Epithelial cell of proximal tubule (primary cell): ENCODE results near the gene OPA3. TPM values are rescaled to one million over a fixed set of nuclear protein-coding genes. Genes with fewer than 3 reads are reported as not detected.
"Not testable (repeated sequence)": the region's sequence is repeated elsewhere in the genome, so short reads cannot be mapped to it uniquely, and the experiment has no call there.

Experiments used
- DNase-seq: peaks from one replicate; pipeline ENCODE4 v3.0.0-alpha.2; 2011; ENCODE audit warnings: low read depth
- H3K4me3 ChIP-seq: 2 replicates; pipeline ENCODE4 v1.5.1; 2011; ENCODE audit warnings: low read depth, mild to moderate bottlenecking, low read length
- total RNA-seq: library from RNA; depleted of rRNA; stranded (reverse); fragments of >200 nt; gene quantifications from 2 replicates; pipeline ENCODE4 v1.2.3, GENCODE V29; 2015
- TF ChIP-seq, protein P1 (sequence below): conservative IDR thresholded peaks from 2 replicates; pipeline ENCODE4 v1.5.1; 2012; ENCODE audit warnings: low read depth, mild to moderate bottlenecking, low read length

OPA3 gene
- total RNA-seq, 1 donor from 2014 or later: 12.6 TPM

DNA sequence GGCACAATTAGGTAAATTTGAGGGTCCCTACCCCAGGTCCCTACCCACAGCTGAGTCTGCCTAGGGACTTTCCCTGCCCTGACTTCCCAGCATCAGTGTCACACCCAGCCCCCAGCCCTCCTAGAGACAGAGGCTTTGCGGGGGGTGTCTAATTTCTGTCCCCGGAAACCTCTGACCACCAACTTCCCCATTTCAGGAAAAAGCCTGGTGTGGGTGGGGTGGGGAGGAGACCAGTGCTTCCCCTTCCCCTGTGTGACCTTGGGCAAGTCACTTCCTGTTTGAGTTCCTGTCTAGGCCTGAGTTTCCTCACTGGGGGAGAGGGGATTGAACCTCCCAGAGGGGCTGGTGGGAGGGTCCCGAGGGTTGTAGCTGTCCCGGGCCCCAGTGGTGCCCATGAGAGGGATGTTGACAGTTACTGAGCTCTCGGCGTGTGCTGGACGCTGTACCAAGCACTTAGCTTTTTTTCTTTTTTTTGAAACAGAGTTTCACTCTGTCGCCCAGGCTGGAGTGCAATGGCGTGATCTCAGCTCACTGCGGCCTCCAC lies 69.4 kb downstream of the OPA3 start:
- no peak overlapping the region for H3K4me3 ChIP-seq
- TF ChIP-seq, protein P1, sequence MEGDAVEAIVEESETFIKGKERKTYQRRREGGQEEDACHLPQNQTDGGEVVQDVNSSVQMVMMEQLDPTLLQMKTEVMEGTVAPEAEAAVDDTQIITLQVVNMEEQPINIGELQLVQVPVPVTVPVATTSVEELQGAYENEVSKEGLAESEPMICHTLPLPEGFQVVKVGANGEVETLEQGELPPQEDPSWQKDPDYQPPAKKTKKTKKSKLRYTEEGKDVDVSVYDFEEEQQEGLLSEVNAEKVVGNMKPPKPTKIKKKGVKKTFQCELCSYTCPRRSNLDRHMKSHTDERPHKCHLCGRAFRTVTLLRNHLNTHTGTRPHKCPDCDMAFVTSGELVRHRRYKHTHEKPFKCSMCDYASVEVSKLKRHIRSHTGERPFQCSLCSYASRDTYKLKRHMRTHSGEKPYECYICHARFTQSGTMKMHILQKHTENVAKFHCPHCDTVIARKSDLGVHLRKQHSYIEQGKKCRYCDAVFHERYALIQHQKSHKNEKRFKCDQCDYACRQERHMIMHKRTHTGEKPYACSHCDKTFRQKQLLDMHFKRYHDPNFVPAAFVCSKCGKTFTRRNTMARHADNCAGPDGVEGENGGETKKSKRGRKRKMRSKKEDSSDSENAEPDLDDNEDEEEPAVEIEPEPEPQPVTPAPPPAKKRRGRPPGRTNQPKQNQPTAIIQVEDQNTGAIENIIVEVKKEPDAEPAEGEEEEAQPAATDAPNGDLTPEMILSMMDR: no peak
- DNase-seq: no peak

DNA sequence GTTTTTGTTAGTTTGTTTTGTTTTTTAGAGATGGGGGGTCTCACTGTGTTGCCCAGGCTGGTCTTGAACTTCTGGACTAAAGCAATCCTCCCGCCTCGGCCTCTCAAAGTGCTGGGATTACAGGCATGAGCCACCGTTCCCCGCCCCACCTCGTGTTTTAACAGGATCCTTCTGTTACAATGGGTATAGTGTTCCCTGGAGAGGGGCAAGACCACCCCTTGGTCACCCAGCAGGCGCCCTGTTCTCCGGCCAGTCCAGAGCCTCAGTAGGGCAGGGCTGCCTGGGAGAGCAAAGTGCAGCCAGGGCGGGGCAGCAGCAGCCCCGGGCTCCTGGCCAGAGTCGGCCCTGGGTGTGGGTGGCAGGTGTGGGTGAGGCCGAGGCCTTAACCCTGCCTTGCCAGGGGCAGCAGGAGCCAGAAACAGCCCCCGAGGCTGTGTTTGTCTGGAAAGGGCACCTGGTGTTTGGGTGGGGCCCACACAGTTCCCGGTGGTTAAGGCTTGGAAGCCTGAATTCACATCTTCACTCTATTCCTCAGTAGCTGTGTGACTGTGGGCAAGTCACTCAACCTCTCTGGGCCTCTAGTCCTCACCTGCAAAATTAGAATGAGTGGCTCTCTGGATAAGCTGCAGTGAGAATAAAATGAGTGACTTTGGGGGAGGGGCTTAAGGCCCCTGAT lies 70.1 kb downstream of the OPA3 start:
- TF ChIP-seq, protein P1: no peak
- no peak for DNase-seq
- H3K4me3 ChIP-seq: no peak overlapping the region

GRCh38 chr19:45512881-45513483 lies 71.6 kb downstream of the OPA3 start:
- DNase-seq: no peak
- TF ChIP-seq, protein P1: no peak
- no peak overlapping the region for H3K4me3 ChIP-seq

- H3K4me3 ChIP-seq: no peak overlapping the region
- TF ChIP-seq, protein P1: no peak
- no peak for DNase-seq
Measured at GRCh38 chr19:45511074-45511473, 73.5 kb downstream of the OPA3 start.

DNA sequence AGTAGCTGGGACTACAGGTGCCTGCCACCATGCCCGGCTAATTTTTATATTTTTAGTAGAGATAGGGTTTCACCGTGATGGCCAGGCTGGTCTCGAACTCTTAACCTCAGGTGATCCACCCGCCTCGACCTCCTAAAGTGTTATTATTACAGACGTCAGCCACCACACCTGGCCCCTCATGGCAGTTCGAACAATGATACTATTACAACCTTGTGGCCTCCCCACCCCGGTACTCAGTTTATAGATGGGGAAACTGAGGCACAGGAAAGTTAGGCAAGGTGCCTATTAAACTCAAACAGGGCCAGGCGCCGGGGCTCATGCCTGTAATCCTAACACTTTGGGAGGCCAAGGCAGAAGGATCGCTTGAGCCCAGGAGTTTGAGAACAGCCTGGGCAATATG lies 74.2 kb downstream of the OPA3 start:
- H3K4me3 ChIP-seq: not testable (repeated sequence)

GRCh38 chr19:45509692-45510015 lies 74.9 kb downstream of the OPA3 start:
- no peak for DNase-seq
- TF ChIP-seq, protein P1: no peak
- peak overlapping the region; percentile 100 for H3K4me3 ChIP-seq

More for the DNA sequence above, 74.2 kb downstream of the OPA3 start:
- DNase-seq: not testable (repeated sequence)

DNA sequence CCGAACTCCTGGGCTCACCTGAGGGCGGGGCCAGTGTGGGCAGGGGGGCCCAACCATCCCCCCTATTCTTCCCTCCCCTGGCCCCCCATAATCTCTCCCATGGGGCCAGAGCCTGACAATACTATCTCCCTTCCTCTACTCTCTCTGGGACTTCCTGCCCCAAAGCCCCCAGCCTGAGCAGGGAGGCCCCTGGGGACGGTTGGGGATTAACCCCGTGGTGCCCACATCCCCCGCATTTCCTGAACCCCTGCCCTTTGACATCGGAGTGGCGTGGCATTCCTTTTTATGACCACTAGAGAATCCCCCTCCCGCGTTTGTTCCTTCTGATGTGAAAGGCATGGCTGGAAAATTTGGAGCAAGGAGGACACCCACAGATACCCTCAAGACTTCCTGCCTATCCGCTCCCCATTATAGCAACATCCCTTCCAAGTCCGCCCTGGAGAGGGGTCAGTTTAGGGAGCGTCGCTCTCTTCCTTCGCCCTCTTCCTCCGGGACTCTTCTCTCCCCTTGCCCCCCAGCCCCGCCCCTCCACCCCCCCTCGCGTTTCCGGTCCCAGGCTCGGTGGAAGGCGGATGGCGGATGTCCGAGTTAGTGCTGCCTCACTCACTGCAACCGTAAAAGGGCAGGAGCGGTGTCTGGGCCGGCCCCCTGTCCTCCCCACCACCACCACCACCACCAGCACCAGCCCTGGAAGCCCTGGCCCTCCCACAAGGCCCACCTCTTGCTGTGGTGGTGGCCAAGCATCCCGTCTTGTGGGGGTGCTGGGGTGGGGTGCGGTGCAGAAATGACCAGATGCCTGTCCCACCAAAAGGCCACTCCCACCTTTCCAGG lies 75.5 kb downstream of the OPA3 start:
- DNase-seq: no peak
- TF ChIP-seq, protein P1: no peak
- peak overlapping the region; percentile 100 for H3K4me3 ChIP-seq
